GM10266 (cell line): ENCODE results near the gene FAM219A.

Experiments
- DNase-seq: peaks from one replicate; pipeline ENCODE4 v3.0.0; 2012; ENCODE audit errors: extremely low spot score
- CTCF ChIP-seq: IDR thresholded peaks from 2 replicates; pipeline ENCODE4 v1.5.1; 2012; ENCODE audit warnings: mild to moderate bottlenecking, low read depth; ENCODE audit not compliant: control insufficient read depth, insufficient read depth; ENCODE audit errors: missing control alignments

FAM219A gene

GRCh38 chr9:34502891-34503290 is 44.5 kb upstream of the FAM219A start:
- no peak for TF ChIP-seq CTCF
- DNase-seq, result no peak

GRCh38 chr9:34502471-34502870 is 44.1 kb upstream of the FAM219A start:
- TF ChIP-seq CTCF, result no peak
- no peak for DNase-seq

GRCh38 chr9:34501889-34502425 is 43.6 kb upstream of the FAM219A start:
- TF ChIP-seq CTCF, result no peak
- no peak for DNase-seq

GRCh38 chr9:34501372-34501771 is 43.0 kb upstream of the FAM219A start:
- no peak for DNase-seq
- no peak for TF ChIP-seq CTCF

GRCh38 chr9:34500623-34501267 is 42.4 kb upstream of the FAM219A start:
- peak; percentile 94 for TF ChIP-seq CTCF
- peak; percentile 59 for DNase-seq

GRCh38 chr9:34499076-34499475 is 40.7 kb upstream of the FAM219A start:
- no peak for TF ChIP-seq CTCF
- DNase-seq, result no peak

GRCh38 chr9:34498553-34498952 is 40.2 kb upstream of the FAM219A start:
- DNase-seq, result no peak
- TF ChIP-seq CTCF, result no peak
